Measurements from ENCODE around the gene CRHR1.

CRHR1 gene

DNA sequence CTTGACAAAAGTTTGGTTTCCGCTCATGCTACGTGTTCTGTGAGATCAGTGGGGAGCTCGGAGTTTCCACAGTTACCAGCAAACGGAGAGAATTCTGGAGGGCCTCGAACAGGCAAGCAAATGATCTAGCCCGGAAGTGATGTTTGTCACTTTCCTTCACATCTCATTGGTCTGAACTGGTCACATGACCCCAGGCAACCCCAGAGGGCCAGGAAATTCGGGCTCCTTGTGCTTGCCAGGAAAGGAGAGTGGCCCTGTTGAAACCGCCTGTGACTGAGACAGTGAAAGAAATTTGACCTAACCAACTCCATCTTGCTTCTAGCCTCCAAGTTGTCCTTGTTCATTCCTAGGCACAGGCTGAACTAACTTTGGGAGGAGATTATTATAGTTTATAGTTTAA is 83.6 kb downstream of the CRHR1 start:
- DNase-seq (ENCODE audit: low read depth): no peak

DNA sequence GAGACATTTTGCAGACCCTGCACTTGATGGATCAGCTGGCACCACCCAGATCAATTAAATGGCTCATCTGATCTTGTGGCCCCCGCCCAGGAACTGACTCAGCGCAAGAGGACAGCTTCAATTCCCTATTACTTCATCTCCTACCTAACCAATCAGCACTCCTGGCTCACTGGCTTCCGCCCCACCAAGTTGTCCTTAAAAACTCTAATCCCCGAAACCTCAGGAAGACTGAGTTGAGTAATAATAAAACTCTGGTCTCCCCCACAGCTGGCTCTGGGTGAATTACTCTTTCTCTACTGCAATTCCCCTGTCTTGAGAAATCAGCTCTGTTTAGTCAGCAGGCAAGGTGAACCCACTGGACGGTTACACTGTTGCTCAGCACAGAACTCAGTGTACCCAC is 84.2 kb downstream of the CRHR1 start:
- no peak for DNase-seq (ENCODE audit: low read depth)

DNA sequence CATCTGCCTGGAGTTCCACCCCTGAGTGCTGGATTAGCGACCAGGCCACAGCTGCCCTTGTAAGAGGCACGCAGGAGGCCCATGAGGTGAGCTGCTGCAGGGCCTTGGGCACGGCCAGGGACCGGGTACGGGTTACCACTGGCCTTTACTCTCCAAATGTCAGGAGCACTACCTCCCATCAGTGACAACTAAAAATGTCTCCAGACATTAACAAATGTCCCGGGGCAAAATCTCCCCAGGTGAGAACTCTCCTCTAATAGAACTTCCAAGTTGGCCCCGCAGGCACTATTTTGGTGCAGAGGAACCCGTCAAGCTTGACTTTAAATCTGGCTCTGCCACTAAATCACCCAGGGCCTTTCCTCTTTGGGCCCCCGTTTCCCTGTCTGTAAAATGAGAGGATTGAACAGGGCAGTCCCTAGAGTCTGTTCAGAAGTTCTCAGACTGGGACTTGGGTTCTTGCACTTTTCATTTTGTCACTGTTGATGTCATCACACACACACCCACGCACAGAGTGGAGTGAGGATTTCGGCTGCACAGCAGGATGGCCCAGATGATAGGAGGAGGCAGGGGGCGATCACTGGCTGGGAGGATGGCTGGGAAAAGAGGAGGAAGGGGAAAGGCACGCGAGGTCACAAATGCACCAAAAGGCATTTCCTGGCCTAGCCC is 85.7 kb downstream of the CRHR1 start:
- DNase-seq (ENCODE audit: low read depth): no peak

DNA sequence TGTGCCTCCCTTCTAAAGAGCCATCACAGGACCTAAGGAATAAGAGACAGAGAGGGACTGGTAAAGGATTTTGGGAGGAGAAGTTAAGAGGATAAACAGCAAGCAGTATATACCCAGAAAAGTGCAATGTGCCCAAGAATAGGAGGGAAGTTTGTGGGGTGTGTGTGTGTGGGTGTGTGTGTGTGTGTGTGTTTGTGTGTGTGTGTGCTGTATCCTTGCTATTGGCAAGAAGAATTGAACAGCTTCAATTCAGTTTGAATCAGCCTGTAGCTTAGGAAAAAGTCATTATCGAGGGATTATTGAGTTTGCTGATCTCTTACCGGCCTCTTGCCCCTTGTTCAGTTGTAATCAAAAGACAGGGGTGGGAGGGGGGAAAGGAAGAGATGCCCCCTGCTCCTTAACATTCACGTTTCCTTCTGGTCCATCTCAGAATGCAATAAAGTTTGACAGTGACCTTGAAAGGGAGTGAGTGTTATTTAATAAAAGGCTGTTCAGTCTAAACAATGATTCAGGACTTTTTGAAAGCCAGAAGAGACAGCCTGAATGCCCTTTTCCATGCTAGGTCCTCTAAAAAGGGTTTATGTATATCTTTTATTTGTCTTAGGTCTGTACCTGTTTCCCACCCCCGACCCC is 86.3 kb downstream of the CRHR1 start:
- no peak for DNase-seq (ENCODE audit: low read depth)

DNA sequence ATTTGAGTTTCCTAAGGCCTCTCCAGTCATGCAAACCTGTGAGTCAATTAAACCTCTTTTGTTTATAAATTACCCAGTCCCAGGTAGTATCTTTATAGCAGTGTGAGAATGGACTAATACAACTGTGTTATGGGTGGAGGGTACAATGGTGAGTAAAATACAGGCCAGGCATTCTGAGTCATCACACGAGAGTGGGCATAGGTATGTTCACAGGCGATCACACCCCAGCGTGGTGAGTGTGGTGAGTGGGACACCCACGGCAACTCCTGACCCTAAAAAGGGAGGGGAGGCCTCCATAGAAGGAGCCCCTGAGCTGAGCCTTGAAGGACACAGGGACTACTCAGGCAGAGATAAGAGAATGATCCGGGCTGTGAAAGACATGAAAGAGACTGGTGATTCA is 87.6 kb downstream of the CRHR1 start:
- no peak for DNase-seq (ENCODE audit: low read depth)

DNA sequence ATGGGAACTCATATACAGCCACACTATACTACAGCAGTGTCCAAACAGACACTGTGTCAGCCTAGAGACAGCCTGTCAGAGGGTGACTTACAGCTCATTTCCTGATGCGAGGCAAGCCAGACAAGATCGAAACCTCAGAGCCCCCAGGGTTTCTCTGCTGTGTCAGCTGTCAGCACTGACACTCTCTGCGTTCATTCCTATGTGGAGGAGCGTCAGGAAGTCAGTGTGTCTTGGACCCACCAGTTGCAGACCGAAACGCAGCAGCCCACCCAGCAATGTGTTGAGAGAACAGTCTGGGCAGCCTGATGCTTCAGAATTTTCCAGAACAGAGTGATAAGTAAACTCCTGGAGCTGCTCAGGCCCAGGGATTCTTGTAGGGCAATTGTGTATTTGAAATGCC is 89.6 kb downstream of the CRHR1 start:
- DNase-seq (ENCODE audit: low read depth): no peak

DNA sequence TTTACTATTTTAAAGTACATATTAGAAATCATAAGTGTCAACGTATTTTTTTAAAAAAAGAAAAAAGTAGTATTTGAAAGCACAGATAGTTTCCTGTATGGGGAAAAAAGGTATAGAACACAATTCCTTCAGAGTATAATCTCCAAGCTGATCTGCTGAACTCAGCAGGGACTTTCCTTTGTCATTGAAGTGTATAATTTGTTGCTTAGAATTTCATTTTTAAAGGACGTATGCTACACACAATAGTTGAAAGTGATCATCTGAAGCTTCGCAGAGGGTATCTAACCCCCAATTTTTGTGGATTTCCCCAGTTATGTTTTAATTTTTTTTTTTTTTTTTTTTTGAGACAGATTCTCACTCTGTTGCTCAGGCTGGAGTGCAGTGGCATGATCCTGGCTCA is 90.0 kb downstream of the CRHR1 start:
- no peak for DNase-seq (ENCODE audit: low read depth)

- DNase-seq (ENCODE audit: low read depth): no peak
These were observed 92.4 kb downstream of the CRHR1 start for GRCh38 chr17:45876539-45876938.

DNA sequence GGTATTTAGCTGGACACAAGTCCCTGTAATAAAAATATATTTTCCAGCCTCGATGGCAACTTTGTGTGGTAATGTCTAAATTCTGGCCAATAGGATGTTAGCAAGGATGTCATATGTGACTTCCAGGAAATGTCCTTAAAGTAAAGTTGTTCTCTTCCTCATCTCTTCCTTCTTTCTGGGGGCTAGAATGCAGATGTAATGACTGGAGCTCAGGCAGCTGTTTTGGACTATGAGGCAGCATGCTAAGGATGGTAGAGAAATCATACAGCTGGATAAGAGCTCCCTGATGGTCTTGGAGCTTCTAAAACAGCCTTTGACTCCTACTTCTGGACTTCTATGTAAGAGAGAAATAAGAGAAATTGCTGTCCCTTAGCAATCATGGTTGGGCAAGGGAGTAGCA is 93.3 kb downstream of the CRHR1 start:
- DNase-seq (ENCODE audit: low read depth): no peak

GRCh38 chr17:45883063-45883462 is 98.9 kb downstream of the CRHR1 start:
- DNase-seq (ENCODE audit: low read depth): no peak

All from GM04503 (cell line).